KMS-11 (cell line): ENCODE results near the gene PLVAP.
A peak's percentile ranks its signal among the peaks of the same experiment; 100 is the strongest.

Experiments used
- H2AFZ ChIP-seq: fragments of 200-600 bp; sonication (generic); 2 replicates; pipeline ENCODE4 v1.6.1; 2016; ENCODE audit warnings: antibody characterized with exemption, mixed run types, low read depth
- H3K27ac ChIP-seq: fragments of 200-600 bp; sonication (generic); 2 replicates; pipeline ENCODE4 v1.6.1; 2016; ENCODE audit warnings: mild to moderate bottlenecking, mixed run types
- H3K27me3 ChIP-seq: fragments of 200-600 bp; sonication (generic); 2 replicates; pipeline ENCODE4 v1.6.1; 2017; ENCODE audit warnings: mild to moderate bottlenecking, low read depth, mixed run types, moderate library complexity; ENCODE audit not compliant: insufficient read depth
- H3K36me3 ChIP-seq: fragments of 200-600 bp; sonication (generic); 2 replicates; pipeline ENCODE4 v1.6.1; 2017; ENCODE audit warnings: mild to moderate bottlenecking, mixed run types; ENCODE audit not compliant: insufficient read depth
- H3K4me1 ChIP-seq: fragments of 200-600 bp; sonication (generic); 2 replicates; pipeline ENCODE4 v1.6.1; 2016; ENCODE audit warnings: mild to moderate bottlenecking, low read depth, mixed run types; ENCODE audit not compliant: poor library complexity, severe bottlenecking
- H3K4me2 ChIP-seq: fragments of 200-600 bp; sonication (generic); 2 replicates; pipeline ENCODE4 v1.7.0; 2016; ENCODE audit warnings: mild to moderate bottlenecking, mixed run types
- H3K4me3 ChIP-seq: fragments of 200-600 bp; sonication (generic); IDR thresholded peaks from 2 replicates; pipeline ENCODE4 v1.6.1; 2017; ENCODE audit warnings: low read depth, low read length, mixed read lengths; ENCODE audit not compliant: insufficient read depth
- H3K79me2 ChIP-seq: fragments of 200-600 bp; sonication (generic); 2 replicates; pipeline ENCODE4 v1.6.1; 2016; ENCODE audit warnings: low read depth, mixed run types; ENCODE audit not compliant: insufficient read depth
- H3K9ac ChIP-seq: fragments of 200-600 bp; sonication (generic); 2 replicates; pipeline ENCODE4 v1.6.1; 2016; ENCODE audit warnings: mild to moderate bottlenecking, mixed run types
- H4K20me1 ChIP-seq: fragments of 200-600 bp; sonication (generic); 2 replicates; pipeline ENCODE4 v1.6.1; 2016; ENCODE audit warnings: mild to moderate bottlenecking, mixed run types; ENCODE audit not compliant: insufficient read depth
- TF ChIP-seq, protein P1 (sequence below): fragments of 200-600 bp; sonication (generic); conservative IDR thresholded peaks from 2 replicates; pipeline ENCODE4 v1.6.1; 2017; ENCODE audit warnings: low read depth, mild to moderate bottlenecking, antibody characterized with exemption, low read length, moderate library complexity, mixed read lengths

The PLVAP gene

GRCh38 chr19:17420475-17420924, 43.4 kb upstream of the PLVAP start:
- peak overlapping the region; percentile 86 for H2AFZ ChIP-seq
- H3K4me3 ChIP-seq: no peak overlapping the region
- no peaks in the 10 kb centered on the region for H4K20me1 ChIP-seq
- H3K9ac ChIP-seq: peak overlapping the region; percentile 53; the same call in 1 of the 2 replicates
- peak overlapping the region; percentile 78 for H3K4me2 ChIP-seq
- TF ChIP-seq, protein P1, sequence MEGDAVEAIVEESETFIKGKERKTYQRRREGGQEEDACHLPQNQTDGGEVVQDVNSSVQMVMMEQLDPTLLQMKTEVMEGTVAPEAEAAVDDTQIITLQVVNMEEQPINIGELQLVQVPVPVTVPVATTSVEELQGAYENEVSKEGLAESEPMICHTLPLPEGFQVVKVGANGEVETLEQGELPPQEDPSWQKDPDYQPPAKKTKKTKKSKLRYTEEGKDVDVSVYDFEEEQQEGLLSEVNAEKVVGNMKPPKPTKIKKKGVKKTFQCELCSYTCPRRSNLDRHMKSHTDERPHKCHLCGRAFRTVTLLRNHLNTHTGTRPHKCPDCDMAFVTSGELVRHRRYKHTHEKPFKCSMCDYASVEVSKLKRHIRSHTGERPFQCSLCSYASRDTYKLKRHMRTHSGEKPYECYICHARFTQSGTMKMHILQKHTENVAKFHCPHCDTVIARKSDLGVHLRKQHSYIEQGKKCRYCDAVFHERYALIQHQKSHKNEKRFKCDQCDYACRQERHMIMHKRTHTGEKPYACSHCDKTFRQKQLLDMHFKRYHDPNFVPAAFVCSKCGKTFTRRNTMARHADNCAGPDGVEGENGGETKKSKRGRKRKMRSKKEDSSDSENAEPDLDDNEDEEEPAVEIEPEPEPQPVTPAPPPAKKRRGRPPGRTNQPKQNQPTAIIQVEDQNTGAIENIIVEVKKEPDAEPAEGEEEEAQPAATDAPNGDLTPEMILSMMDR: no peak
- H3K79me2 ChIP-seq: no peaks in the 10 kb centered on the region
- peak overlapping the region; percentile 24; the same call in 1 of the 2 replicates for H3K27ac ChIP-seq
- H3K27me3 ChIP-seq: no peaks in the 10 kb centered on the region
- no peaks in the 10 kb centered on the region for H3K36me3 ChIP-seq
- peaks cover 13% of the 10 kb centered on the region for H3K4me1 ChIP-seq

DNA sequence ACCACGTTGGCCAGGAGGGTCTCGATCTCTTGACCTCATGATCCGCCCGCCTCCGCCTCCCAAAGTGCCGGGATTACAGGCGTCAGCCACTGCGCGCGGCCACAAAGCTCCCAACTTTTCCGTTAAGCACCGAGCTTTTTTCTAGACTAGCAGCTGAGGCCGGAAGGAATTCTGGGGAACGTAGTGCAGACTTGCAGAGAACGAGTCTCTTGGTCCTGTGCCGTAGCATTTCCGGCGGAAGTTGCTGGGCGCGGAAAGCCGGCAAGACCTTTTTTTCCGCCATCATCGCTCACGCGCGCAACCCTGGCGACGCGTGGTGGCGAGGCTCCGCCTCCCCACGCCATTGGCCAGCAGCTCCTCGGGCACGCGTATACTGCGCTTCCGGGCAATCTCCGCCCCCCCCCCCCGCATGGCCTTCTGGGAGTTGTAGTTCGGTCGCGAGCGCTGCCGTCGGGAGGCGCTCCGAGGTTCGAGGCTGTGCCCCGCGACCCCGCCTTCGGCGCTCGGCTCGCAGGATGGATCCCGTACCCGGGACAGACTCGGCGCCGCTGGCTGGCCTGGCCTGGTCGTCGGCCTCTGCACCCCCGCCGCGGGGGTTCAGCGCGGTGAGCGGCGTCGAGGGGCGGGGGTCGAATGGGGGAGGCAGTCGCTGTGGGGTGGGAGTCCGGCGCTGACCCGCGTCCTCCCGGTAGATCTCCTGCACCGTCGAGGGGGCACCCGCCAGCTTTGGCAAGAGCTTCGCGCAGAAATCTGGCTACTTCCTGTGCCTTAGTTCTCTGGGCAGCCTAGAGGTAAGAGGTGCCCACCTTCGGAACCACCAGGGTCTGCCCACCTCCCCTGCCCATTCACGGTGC, 42.7 kb upstream of the PLVAP start, which contains the start of gene MVB12A:
Gene MVB12A (plus strand): TSS at position 427 of the 854 bp plus-strand sequence. CDS start 89 bp downstream, at position 516.
- H3K4me2 ChIP-seq: peak within 1 kb of the TSS; percentile 78
- peak within 1 kb of the TSS; percentile 53; the same call in 1 of the 2 replicates for H3K9ac ChIP-seq
- no peaks in the 10 kb centered on the region for H3K27me3 ChIP-seq
- H3K79me2 ChIP-seq: no peaks in the 10 kb centered on the region
- TF ChIP-seq, protein P1: no peak
- H2AFZ ChIP-seq: peak within 1 kb of the TSS; percentile 86
- H3K36me3 ChIP-seq: no peaks in the 10 kb centered on the region
- H3K4me1 ChIP-seq: peaks cover 13% of the 10 kb centered on the region
- H3K4me3 ChIP-seq: no peak within 1 kb of the TSS
- peak within 1 kb of the TSS; percentile 24; the same call in 1 of the 2 replicates for H3K27ac ChIP-seq
- H4K20me1 ChIP-seq: no peaks in the 10 kb centered on the region

DNA sequence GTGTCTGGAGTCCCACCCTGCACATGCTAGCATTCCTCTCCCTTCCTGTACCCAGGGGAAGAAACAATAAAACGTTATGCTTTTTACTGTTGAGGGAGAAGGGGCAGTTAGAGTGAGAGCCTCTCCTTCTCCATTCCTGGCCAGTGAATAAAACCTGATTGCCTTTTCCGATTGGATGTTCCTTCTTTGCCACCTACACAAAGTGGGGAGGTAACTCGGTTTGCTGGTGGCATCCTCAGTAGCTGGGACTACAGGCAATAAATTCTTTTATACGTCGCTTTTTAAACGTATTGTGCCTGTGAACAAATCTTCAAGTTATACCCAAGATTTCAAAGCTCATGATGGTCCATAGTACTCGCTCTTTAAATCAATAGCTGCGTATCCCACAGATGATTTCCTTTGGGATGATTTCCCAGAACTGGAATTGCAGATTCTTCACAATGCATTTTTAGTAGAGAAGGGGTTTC, 42.0 kb upstream of the PLVAP start:
- no peak overlapping the region for H3K4me3 ChIP-seq
- no peak overlapping the region for H3K27ac ChIP-seq
- no peaks in the 10 kb centered on the region for H4K20me1 ChIP-seq
- TF ChIP-seq, protein P1: no peak
- H3K27me3 ChIP-seq: no peaks in the 10 kb centered on the region
- H2AFZ ChIP-seq: peak overlapping the region; percentile 63
- peak overlapping the region; percentile 65 for H3K4me2 ChIP-seq
- peak overlapping the region; percentile 12; the same call in 1 of the 2 replicates for H3K9ac ChIP-seq
- H3K79me2 ChIP-seq: no peaks in the 10 kb centered on the region
- H3K36me3 ChIP-seq: no peaks in the 10 kb centered on the region
- H3K4me1 ChIP-seq: peaks cover 15% of the 10 kb centered on the region

DNA sequence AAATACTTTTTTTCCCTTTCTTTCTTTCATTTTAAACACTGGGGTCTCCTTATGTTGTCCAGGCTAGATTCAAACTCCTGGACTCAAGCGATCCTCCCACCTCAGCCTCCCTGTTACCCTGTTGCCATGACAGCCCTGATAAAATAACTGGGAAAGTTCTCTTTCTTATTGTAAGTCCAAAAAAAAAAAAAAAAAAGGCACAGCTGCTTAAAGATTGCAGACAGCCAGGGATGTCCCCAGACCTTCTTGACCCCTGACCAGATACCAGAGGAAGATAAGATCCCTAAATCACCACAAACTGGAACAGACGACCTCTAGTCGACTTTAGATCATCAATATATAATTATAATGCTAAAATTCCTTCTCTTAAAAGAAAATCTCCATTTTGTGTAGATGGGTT, 41.6 kb upstream of the PLVAP start:
- Histone ChIP-seq H3K27ac (no peak overlapping the region), H3K4me3 (no peak overlapping the region), H3K36me3 (no peaks in the 10 kb centered on the region), H2AFZ (peak overlapping the region; percentile 63; the same call in 1 of the 2 replicates), H3K9ac (no peak overlapping the region), H3K27me3 (no peaks in the 10 kb centered on the region), H3K4me1 (peaks cover 19% of the 10 kb centered on the region), H4K20me1 (no peaks in the 10 kb centered on the region), H3K79me2 (no peaks in the 10 kb centered on the region), H3K4me2 (peak overlapping the region; percentile 65)
- TF ChIP-seq, protein P1: no peak
